Panc1 (cell line): Measurements from ENCODE around the gene CREB3L1. TPM values are rescaled to one million over a fixed set of nuclear protein-coding genes. Genes with fewer than 3 reads are reported as not detected.

Experiments
- ATAC-seq: fragments of 200-7000 bp; cut with Tn5 transposase; 2 replicates; pipeline ENCODE4 v1.9.1; 2020; ENCODE audit warnings: mild to moderate bottlenecking, moderate library complexity
- BruUV-seq: library from RNA; stranded (reverse); fragments of 400-500 nt; replicated peaks from 2 replicates; lab custom pipeline; 2021; lab: Mats Ljungman, UMichigan
- CTCF ChIA-PET: fragments of 300-600 bp; sonication (Branson Sonifier 250); formaldehyde crosslinking; loops from one replicate; lab custom pipeline; 2022; ENCODE audit warnings: antibody characterized with exemption; lab: Charles Lee
- POLR2A ChIA-PET: fragments of 300-600 bp; sonication (Branson Sonifier 250); formaldehyde crosslinking; loops from one replicate; lab custom pipeline; 2022; ENCODE audit warnings: antibody characterized with exemption; lab: Charles Lee
- DNase-seq: peaks from one replicate; pipeline ENCODE4 v3.0.0-alpha.2; 2010; ENCODE audit warnings: low read depth, low spot score
- H3K27ac ChIP-seq: 2 replicates; pipeline ENCODE4 v1.5.1; 2011; ENCODE audit warnings: mild to moderate bottlenecking, low read length, inconsistent platforms
- H3K27me3 ChIP-seq: fragments of 200-500 bp; sonication (Bioruptor generic); 2 replicates; pipeline ENCODE4 v1.6.0; 2014; ENCODE audit warnings: low read length, inconsistent platforms; ENCODE audit not compliant: control insufficient read depth, insufficient read depth
- H3K36me3 ChIP-seq: fragments of 200-500 bp; sonication (Bioruptor generic); 2 replicates; pipeline ENCODE4 v1.5.1; 2014; ENCODE audit warnings: inconsistent platforms, mild to moderate bottlenecking, low read length, moderate library complexity; ENCODE audit not compliant: control insufficient read depth, insufficient read depth
- H3K4me1 ChIP-seq: 2 replicates; pipeline ENCODE4 v1.5.1; 2011; ENCODE audit warnings: inconsistent platforms, mild to moderate bottlenecking, low read length, moderate library complexity; ENCODE audit not compliant: control insufficient read depth, insufficient read depth
- H3K4me3 ChIP-seq, 2 experiments: 2 replicates each; pipeline ENCODE4 v1.5.1; 2011 to 2012; ENCODE audit warnings: low read depth in 2 of 2, low read length in 2 of 2, mild to moderate bottlenecking in 2 of 2, inconsistent platforms in 1 of 2, moderate library complexity in 1 of 2
- H3K9me3 ChIP-seq: fragments of 200-500 bp; sonication (Bioruptor generic); 2 replicates; pipeline ENCODE4 v1.5.1; 2014; ENCODE audit warnings: low read depth, mild to moderate bottlenecking, inconsistent platforms, low read length, moderate library complexity; ENCODE audit not compliant: control insufficient read depth, insufficient read depth
- CTCF ChIP-seq: fragments of 450-650 bp; IDR thresholded peaks from 2 replicates; pipeline ENCODE4 v1.5.1; 2017; ENCODE audit warnings: mild to moderate bottlenecking
- POLR2AphosphoS5 ChIP-seq: IDR thresholded peaks from 2 replicates; pipeline ENCODE4 v1.6.1; 2012; ENCODE audit warnings: mild to moderate bottlenecking, low read depth, low read length, moderate library complexity
- REST ChIP-seq, 2 experiments: IDR thresholded peaks; 2 replicates each; pipeline ENCODE4 v1.6.1; 2011 to 2012; ENCODE audit warnings: low read depth in 2 of 2, control low read depth in 1 of 2, low read length in 1 of 2, mild to moderate bottlenecking in 1 of 2, moderate library complexity in 1 of 2; ENCODE audit not compliant: insufficient read depth in 1 of 2
- SIN3A ChIP-seq: IDR thresholded peaks from 2 replicates; pipeline ENCODE4 v1.6.1; 2012; ENCODE audit warnings: low read depth, mild to moderate bottlenecking, low read length, moderate library complexity, borderline replicate concordance; ENCODE audit not compliant: insufficient read depth
- TCF7L2 ChIP-seq: IDR thresholded peaks from 2 replicates; pipeline ENCODE4 v1.6.1; 2011; ENCODE audit warnings: mild to moderate bottlenecking, low read depth, low read length, inconsistent platforms
- in situ Hi-C: cut with HindIII; loops from 2 replicates; pipeline ENCODE4 v1.10.0; 2016; ENCODE audit warnings: low sequenced_read_pairs, low pct_unique_long_range_greater_than_20kb
- intact Hi-C: fragments of 100-400 bp; cut with micrococcal nuclease; formaldehyde crosslinking; loops from one replicate; pipeline ENCODE4 v1.10.0; 2022; ENCODE audit not compliant: unreplicated experiment
- total RNA-seq: library from RNA; stranded (reverse); gene quantifications from one replicate; pipeline ENCODE4 v1.2.1, GENCODE V29; 2021; ENCODE audit not compliant: unreplicated experiment

Gene CREB3L1
- total RNA-seq, 1 experiment from 2014 or later = 35.6 TPM

- BruUV-seq = no TSS peak
- ChIA-PET CTCF (no interaction called here), POLR2A (no interaction called here)
- Histone ChIP-seq H3K36me3 (no peaks in the 10 kb centered on the region), H3K9me3 (no peaks in the 10 kb centered on the region), H3K4me3 (peak overlapping the region; percentile 10 to 12; a peak in 3 of 4 replicates), H3K27me3 (no peaks in the 10 kb centered on the region; the same call in 1 of the 2 replicates), H3K27ac (no peak overlapping the region; the same call in 1 of the 2 replicates), H3K4me1 (peaks cover 20% of the 10 kb centered on the region)
- intact Hi-C loops = no loop called here
- in situ Hi-C loops = no loop called here
- no peak for TF ChIP-seq POLR2AphosphoS5
- TF ChIP-seq TCF7L2 = no peak
- TF ChIP-seq CTCF = no peak
- TF ChIP-seq SIN3A = no peak
- TF ChIP-seq REST (IDR thresholded peaks at IDR 0.05; ENCODE audit: insufficient read depth in 1 of 2, low read depth in 2 of 2, low read length in 1 of 2) = no peak
- DNase-seq = no peak
- no peak for ATAC-seq
Measured at GRCh38 chr11:46280706-46281105, 3.2 kb downstream of the CREB3L1 start.

- no peak overlapping the region for H3K27ac ChIP-seq
- no TSS peak for BruUV-seq
- in situ Hi-C loops = no loop called here
- POLR2A ChIA-PET = no interaction called here
- peaks cover 13% of the 10 kb centered on the region for H3K4me1 ChIP-seq
- H3K9me3 ChIP-seq = no peaks in the 10 kb centered on the region
- H3K36me3 ChIP-seq = no peaks in the 10 kb centered on the region
- H3K4me3 ChIP-seq = peak overlapping the region in 1 of 2 experiments; percentile 10; a peak in 1 of 4 replicates
- TF ChIP-seq TCF7L2 = no peak
- TF ChIP-seq POLR2AphosphoS5 = no peak
- TF ChIP-seq CTCF = no peak
- TF ChIP-seq REST (IDR thresholded peaks at IDR 0.05; ENCODE audit: insufficient read depth in 1 of 2, low read depth in 2 of 2, low read length in 1 of 2) = no peak
- no peak for TF ChIP-seq SIN3A
- CTCF ChIA-PET = no interaction called here
- ATAC-seq (no peak; the same call in 1 of the 2 replicates), DNase-seq (no peak)
- intact Hi-C loops = no loop called here
- no peaks in the 10 kb centered on the region; the same call in 1 of the 2 replicates for H3K27me3 ChIP-seq
Measured at GRCh38 chr11:46281371-46281831, 3.9 kb downstream of the CREB3L1 start.
